SJSA1 (cell line): ENCODE data around the gene SGSM1. TPM values are rescaled to one million over a fixed set of nuclear protein-coding genes. Genes with fewer than 3 reads are reported as not detected.
"Not testable (repeated sequence)": the region's sequence is repeated elsewhere in the genome, so short reads cannot be mapped to it uniquely, and the experiment has no call there.

Experiments
- DNase-seq, 2 experiments: peaks; one replicate each; pipeline ENCODE4 v3.0.0-alpha.2; 2015 to 2020; ENCODE audit warnings: low spot score in 2 of 2, low read depth in 1 of 2
- H3K27ac ChIP-seq: fragments of 250-450 bp; sonication (Bioruptor Pico); 2 replicates; pipeline ENCODE4 v1.5.1; 2020; ENCODE audit warnings: mild to moderate bottlenecking, moderate library complexity
- H3K27me3 ChIP-seq: fragments of 250-450 bp; sonication (Bioruptor Pico); replicated peaks from 2 replicates; pipeline ENCODE4 v1.5.1; 2020; ENCODE audit warnings: mild to moderate bottlenecking, moderate library complexity
- H3K36me3 ChIP-seq: fragments of 250-450 bp; sonication (Bioruptor Pico); 2 replicates; pipeline ENCODE4 v1.5.1; 2020; ENCODE audit warnings: mild to moderate bottlenecking
- H3K4me1 ChIP-seq: fragments of 250-450 bp; sonication (Bioruptor Pico); replicated peaks from 2 replicates; pipeline ENCODE4 v1.6.1; 2021; ENCODE audit warnings: mild to moderate bottlenecking
- H3K4me3 ChIP-seq: fragments of 250-450 bp; sonication (Bioruptor Pico); 2 replicates; pipeline ENCODE4 v1.5.1; 2020; ENCODE audit warnings: mild to moderate bottlenecking
- H3K9me3 ChIP-seq: fragments of 250-450 bp; sonication (Bioruptor Pico); replicated peaks from 2 replicates; pipeline ENCODE4 v1.5.1; 2020; ENCODE audit warnings: mild to moderate bottlenecking
- total RNA-seq: library from RNA; depleted of rRNA; stranded (reverse); fragments of >200 nt; shearing (Covaris generic); gene quantifications from 2 replicates; pipeline ENCODE4 v1.2.3, GENCODE V29; 2014

The SGSM1 gene
- total RNA-seq, 1 experiment from 2014 or later: not detected

- H3K27me3 ChIP-seq, H3K4me1 ChIP-seq, H3K9me3 ChIP-seq, H3K4me3 ChIP-seq, H3K27ac ChIP-seq, H3K36me3 ChIP-seq, DNase-seq: not testable (repeated sequence)
These were observed 101.1 kb downstream of the SGSM1 start for GRCh38 chr22:24907101-24907500.

- Histone ChIP-seq H3K9me3 (no peaks in the 10 kb centered on the region), H3K36me3 (no peaks in the 10 kb centered on the region), H3K27me3 (no peaks in the 10 kb centered on the region), H3K4me3 (no peak overlapping the region), H3K4me1 (no peaks in the 10 kb centered on the region), H3K27ac (no peak overlapping the region)
- no peak for DNase-seq
These were observed 114.0 kb downstream of the SGSM1 start for GRCh38 chr22:24920029-24920428.

GRCh38 chr22:24925586-24926427, 119.8 kb downstream of the SGSM1 start:
- H3K27me3 ChIP-seq: no peaks in the 10 kb centered on the region
- H3K36me3 ChIP-seq: no peaks in the 10 kb centered on the region
- DNase-seq: no peak
- no peak overlapping the region for H3K4me3 ChIP-seq
- H3K9me3 ChIP-seq: no peaks in the 10 kb centered on the region
- no peaks in the 10 kb centered on the region for H3K4me1 ChIP-seq
- no peak overlapping the region for H3K27ac ChIP-seq

- no peak for DNase-seq
- H3K36me3 ChIP-seq: no peaks in the 10 kb centered on the region
- no peaks in the 10 kb centered on the region for H3K9me3 ChIP-seq
These were observed 120.4 kb downstream of the SGSM1 start for GRCh38 chr22:24926428-24926725.

GRCh38 chr22:24926849-24927579, 121.0 kb downstream of the SGSM1 start:
- no peak overlapping the region for H3K27ac ChIP-seq
- no peaks in the 10 kb centered on the region for H3K4me1 ChIP-seq
- H3K36me3 ChIP-seq: no peaks in the 10 kb centered on the region
- H3K4me3 ChIP-seq: no peak overlapping the region
- no peak for DNase-seq
- no peaks in the 10 kb centered on the region for H3K27me3 ChIP-seq
- H3K9me3 ChIP-seq: no peaks in the 10 kb centered on the region

More at GRCh38 chr22:24926428-24926725, 120.4 kb downstream of the SGSM1 start:
- H3K4me3 ChIP-seq: no peak overlapping the region
- no peaks in the 10 kb centered on the region for H3K4me1 ChIP-seq
- H3K27ac ChIP-seq: no peak overlapping the region
- H3K27me3 ChIP-seq: no peaks in the 10 kb centered on the region

GRCh38 chr22:24928322-24928721, 122.3 kb downstream of the SGSM1 start:
- no peaks in the 10 kb centered on the region for H3K27me3 ChIP-seq
- no peaks in the 10 kb centered on the region for H3K36me3 ChIP-seq
- no peak for DNase-seq
- no peak overlapping the region for H3K27ac ChIP-seq
- H3K4me1 ChIP-seq: no peaks in the 10 kb centered on the region
- H3K4me3 ChIP-seq: no peak overlapping the region
- H3K9me3 ChIP-seq: no peaks in the 10 kb centered on the region

GRCh38 chr22:24930678-24931077, 124.7 kb downstream of the SGSM1 start:
- Histone ChIP-seq H3K4me3 (no peak overlapping the region), H3K27ac (no peak overlapping the region), H3K27me3 (0 out of 2 replicates have a peak, but pooled peaks cover 1% of the 10 kb centered on the region), H3K4me1 (no peaks in the 10 kb centered on the region), H3K36me3 (no peaks in the 10 kb centered on the region), H3K9me3 (no peaks in the 10 kb centered on the region)
- DNase-seq: no peak

GRCh38 chr22:24935771-24936483, 129.9 kb downstream of the SGSM1 start:
- Histone ChIP-seq H3K4me1 (no peaks in the 10 kb centered on the region), H3K27me3 (0 out of 2 replicates have a peak, but pooled peaks cover 4% of the 10 kb centered on the region), H3K4me3 (no peak overlapping the region), H3K27ac (no peak overlapping the region), H3K36me3 (no peaks in the 10 kb centered on the region), H3K9me3 (no peaks in the 10 kb centered on the region)
- DNase-seq: no peak

- DNase-seq: no peak
- no peaks in the 10 kb centered on the region for H3K9me3 ChIP-seq
- no peaks in the 10 kb centered on the region for H3K4me1 ChIP-seq
- H3K27ac ChIP-seq: no peak overlapping the region
- H3K4me3 ChIP-seq: no peak overlapping the region
- no peaks in the 10 kb centered on the region for H3K36me3 ChIP-seq
- H3K27me3 ChIP-seq: 0 out of 2 replicates have a peak, but pooled peaks cover 4% of the 10 kb centered on the region
These were observed 131.1 kb downstream of the SGSM1 start for GRCh38 chr22:24937114-24937513.

- Histone ChIP-seq H3K4me3 (no peak overlapping the region), H3K4me1 (no peaks in the 10 kb centered on the region)
These were observed 132.8 kb downstream of the SGSM1 start for GRCh38 chr22:24938741-24939341.

GRCh38 chr22:24942301-24942700, 136.3 kb downstream of the SGSM1 start:
- H3K27ac ChIP-seq: no peak overlapping the region
- H3K4me3 ChIP-seq: no peak overlapping the region
- H3K4me1 ChIP-seq: no peaks in the 10 kb centered on the region
- no peak for DNase-seq
- H3K9me3 ChIP-seq: no peaks in the 10 kb centered on the region
- H3K36me3 ChIP-seq: no peaks in the 10 kb centered on the region
- no peaks in the 10 kb centered on the region for H3K27me3 ChIP-seq

More at GRCh38 chr22:24938741-24939341, 132.8 kb downstream of the SGSM1 start:
- no peaks in the 10 kb centered on the region for H3K36me3 ChIP-seq
- peak in 1 of 2 experiments; percentile 32 for DNase-seq
- H3K27ac ChIP-seq: no peak overlapping the region
- no peaks in the 10 kb centered on the region for H3K9me3 ChIP-seq
- 0 out of 2 replicates have a peak, but pooled peaks cover 4% of the 10 kb centered on the region for H3K27me3 ChIP-seq

GRCh38 chr22:24944217-24944937, 138.4 kb downstream of the SGSM1 start:
- no peaks in the 10 kb centered on the region for H3K36me3 ChIP-seq
- H3K27ac ChIP-seq: no peak overlapping the region
- H3K4me3 ChIP-seq: no peak overlapping the region
- no peaks in the 10 kb centered on the region for H3K4me1 ChIP-seq
- H3K27me3 ChIP-seq: no peaks in the 10 kb centered on the region
- no peaks in the 10 kb centered on the region for H3K9me3 ChIP-seq
- DNase-seq: no peak

GRCh38 chr22:24945430-24945829, 139.4 kb downstream of the SGSM1 start:
- no peak overlapping the region for H3K4me3 ChIP-seq
- H3K4me1 ChIP-seq: no peaks in the 10 kb centered on the region
- H3K27ac ChIP-seq: no peak overlapping the region
- H3K27me3 ChIP-seq: no peaks in the 10 kb centered on the region
- DNase-seq: no peak
- no peaks in the 10 kb centered on the region for H3K36me3 ChIP-seq
- H3K9me3 ChIP-seq: no peaks in the 10 kb centered on the region
